IMR-90 (cell line): ENCODE results near the gene RNF145. TPM values are rescaled to one million over a fixed set of nuclear protein-coding genes. Genes with fewer than 3 reads are reported as not detected.
A peak's percentile ranks its signal among the peaks of the same experiment; 100 is the strongest.

Experiments
- ATAC-seq: fragments of 200-7000 bp; cut with Tn5 transposase; 2 replicates; pipeline ENCODE4 v1.9.1; 2020; ENCODE audit warnings: low read depth, mild to moderate bottlenecking, moderate library complexity
- BruUV-seq: library from RNA; stranded (reverse); fragments of 400-500 nt; replicated peaks from 2 replicates; lab custom pipeline; 2021; lab: Mats Ljungman, UMichigan
- CTCF ChIA-PET: fragments of 300-600 bp; formaldehyde crosslinking; extraction: SDS; loops from one replicate; lab custom pipeline; 2021; ENCODE audit warnings: antibody characterized with exemption; lab: Yijun Ruan, JAX
- POLR2A ChIA-PET: fragments of 300-600 bp; sonication (Branson Sonifier 250); formaldehyde crosslinking; loops from one replicate; lab custom pipeline; 2022; ENCODE audit warnings: antibody characterized with exemption; ENCODE audit not compliant: unreplicated experiment; lab: Charles Lee
- DNase-seq: peaks from one replicate; pipeline ENCODE4 v3.0.0; 2013
- H2AFZ ChIP-seq: replicated peaks from 2 replicates; pipeline ENCODE3; 2013; ENCODE audit warnings: low read length, mild to moderate bottlenecking; ENCODE audit not compliant: poor library complexity
- H2AK5ac ChIP-seq: 2 replicates; pipeline ENCODE4 v1.6.1; 2013; ENCODE audit warnings: low read depth, low read length, inconsistent platforms
- H2AK9ac ChIP-seq: replicated peaks from 2 replicates; pipeline ENCODE3; 2013; ENCODE audit warnings: mild to moderate bottlenecking, low read depth, low read length, moderate library complexity; ENCODE audit not compliant: poor library complexity
- H2BK120ac ChIP-seq: 2 replicates; pipeline ENCODE4 v1.6.1; 2013; ENCODE audit warnings: low read depth, low read length, inconsistent platforms
- H2BK15ac ChIP-seq: 3 replicates; pipeline ENCODE4 v1.6.1; 2013; ENCODE audit warnings: low read depth, low read length, inconsistent platforms
- H2BK20ac ChIP-seq: 2 replicates; pipeline ENCODE4 v1.6.1; 2013; ENCODE audit warnings: low read depth, mild to moderate bottlenecking, inconsistent platforms, low read length, moderate library complexity
- H2BK5ac ChIP-seq: 2 replicates; pipeline ENCODE4 v1.6.1; 2013; ENCODE audit warnings: mild to moderate bottlenecking, low read depth, low read length, inconsistent platforms; ENCODE audit not compliant: poor library complexity, severe bottlenecking
- H3K14ac ChIP-seq: replicated peaks from 2 replicates; pipeline ENCODE4 v1.6.1; 2013; ENCODE audit warnings: low read depth, low read length, inconsistent platforms
- H3K18ac ChIP-seq: 2 replicates; pipeline ENCODE4 v1.6.1; 2013; ENCODE audit warnings: low read depth, low read length, control low read depth
- H3K23ac ChIP-seq: 2 replicates; pipeline ENCODE4 v1.6.1; 2013; ENCODE audit warnings: low read depth, low read length, inconsistent platforms
- H3K27ac ChIP-seq: 2 replicates; pipeline ENCODE4 v1.5.1; 2013; ENCODE audit warnings: mild to moderate bottlenecking, control low read depth, low read length; ENCODE audit not compliant: insufficient read depth
- H3K27me3 ChIP-seq: 2 replicates; pipeline ENCODE4 v1.6.1; 2013; ENCODE audit warnings: low read length; ENCODE audit not compliant: control insufficient read depth, insufficient read depth
- H3K36me3 ChIP-seq: 2 replicates; pipeline ENCODE4 v1.6.1; 2013; ENCODE audit warnings: low read length, mixed read lengths; ENCODE audit not compliant: control insufficient read depth, insufficient read depth
- H3K4ac ChIP-seq: 2 replicates; pipeline ENCODE4 v1.6.1; 2013; ENCODE audit warnings: low read depth, low read length, inconsistent platforms
- H3K4me1 ChIP-seq: 2 replicates; pipeline ENCODE4 v1.6.1; 2013; ENCODE audit warnings: low read length, mixed read lengths; ENCODE audit not compliant: control insufficient read depth, insufficient read depth
- H3K4me2 ChIP-seq: 2 replicates; pipeline ENCODE4 v1.6.1; 2013; ENCODE audit warnings: low read depth, mild to moderate bottlenecking, control low read depth, low read length, moderate library complexity
- H3K4me3 ChIP-seq: 2 replicates; pipeline ENCODE4 v1.5.1; 2013; ENCODE audit warnings: low read depth, mild to moderate bottlenecking, control low read depth, low read length, moderate library complexity; ENCODE audit not compliant: insufficient read depth
- H3K56ac ChIP-seq: 2 replicates; pipeline ENCODE4 v1.6.1; 2013; ENCODE audit warnings: low read length, inconsistent platforms; ENCODE audit not compliant: insufficient read depth; ENCODE audit errors: extremely low read depth
- H3K79me1 ChIP-seq, 2 experiments: 2 replicates each; pipeline ENCODE4 v1.6.1; 2013; ENCODE audit warnings: low read length in 2 of 2, inconsistent platforms in 1 of 2, low read depth in 1 of 2
- H3K9ac ChIP-seq: 2 replicates; pipeline ENCODE4 v1.6.1; 2013; ENCODE audit warnings: low read depth, low read length, control low read depth
- H3K9me1 ChIP-seq: 2 replicates; pipeline ENCODE4 v1.6.1; 2013; ENCODE audit warnings: low read length, inconsistent platforms; ENCODE audit not compliant: insufficient read depth
- H3K9me3 ChIP-seq: 2 replicates; pipeline ENCODE4 v1.6.1; 2013; ENCODE audit warnings: low read length; ENCODE audit not compliant: control insufficient read depth, insufficient read depth
- H4K20me1 ChIP-seq: 2 replicates; pipeline ENCODE4 v1.6.1; 2013; ENCODE audit warnings: low read length, inconsistent platforms; ENCODE audit not compliant: insufficient read depth
- H4K5ac ChIP-seq: 2 replicates; pipeline ENCODE4 v1.6.1; 2013; ENCODE audit warnings: mild to moderate bottlenecking, low read depth, low read length, control low read depth
- H4K8ac ChIP-seq, 2 experiments: 2 replicates each; pipeline ENCODE4 v1.6.1; 2013; ENCODE audit warnings: low read depth in 2 of 2, low read length in 2 of 2, control low read depth in 1 of 2, inconsistent platforms in 1 of 2
- H4K91ac ChIP-seq: 2 replicates; pipeline ENCODE4 v1.6.1; 2013; ENCODE audit warnings: low read depth, low read length, inconsistent platforms; ENCODE audit not compliant: insufficient read depth
- ELK1 ChIP-seq: fragments of 150-350 bp; IDR thresholded peaks from 2 replicates; pipeline ENCODE4 v1.6.1; 2016; ENCODE audit warnings: low read depth, mild to moderate bottlenecking, low read length, moderate library complexity, borderline replicate concordance
- USF2 ChIP-seq: fragments of 150-350 bp; IDR thresholded peaks from 2 replicates; pipeline ENCODE4 v1.6.1; 2017; ENCODE audit warnings: mild to moderate bottlenecking, antibody characterized with exemption, low read length, low read depth
- WGBS, 2 experiments: methylation state at CpG; one replicate each; pipeline versions ENCODE4 v1.1.5 to v1.1.7; 2013; ENCODE audit warnings: missing lambda C conversion rate in 2 of 2; ENCODE audit not compliant: insufficient read length in 1 of 2; ENCODE audit errors: extremely low coverage in 2 of 2; 5-methylcytosine and 5-hydroxymethylcytosine counted together
- dilution Hi-C: fragments of 300-500 bp; cut with HindIII; formaldehyde crosslinking; loops from one replicate; pipeline ENCODE4 v1.14.3; 2018; ENCODE audit warnings: low sequenced_read_pairs; ENCODE audit not compliant: unreplicated experiment
- in situ Hi-C: fragments of 300-500 bp; cut with MboI; formaldehyde crosslinking; loops from 3 replicates; pipeline ENCODE4 v1.14.3; 2019; ENCODE audit warnings: low sequenced_read_pairs, inconsistent platforms, mixed read lengths
- intact Hi-C: fragments of 100-400 bp; cut with micrococcal nuclease; formaldehyde crosslinking; loops from 2 replicates; pipeline ENCODE4 v1.10.0; 2022
- polyA plus RNA-seq, 3 experiments: library from polyadenylated mRNA; depleted of rRNA; stranded (reverse); fragments of >200 nt; gene quantifications; 2 replicates each; pipeline ENCODE4 v1.2.3, GENCODE V29; 2012; ENCODE audit warnings: low replicate concordance in 1 of 3
- total RNA-seq: library from RNA; depleted of rRNA; stranded (reverse); fragments of >200 nt; gene quantifications from 2 replicates; pipeline ENCODE4 v1.2.3, GENCODE V29; 2012

The RNF145 gene
- total and polyA plus RNA-seq, 2 of the 4 experiments (the other 2 are of a cell fraction), result 50.0 to 57.0 TPM

GRCh38 chr5:159206818-159207217, 2.5 kb downstream of the RNF145 start (continued):
- no peak for TF ChIP-seq ELK1

- peak overlapping the region; percentile 62; the same call in 1 of the 2 replicates for H3K56ac ChIP-seq
- H3K9ac ChIP-seq, result peak overlapping the region; percentile 99
- H3K23ac ChIP-seq, result peak overlapping the region; percentile 73; the same call in 1 of the 2 replicates
- peak overlapping the region; percentile 90; the same call in 1 of the 2 replicates for H3K18ac ChIP-seq
- in situ Hi-C loops, result loop anchor here (5.0 kb wide), 1 partner anchor 49 kb away; no protein-coding TSS in a partner anchor
- no peak overlapping the region for H2AK9ac ChIP-seq
- H2AK5ac ChIP-seq, result no peak overlapping the region
- H3K9me1 ChIP-seq, result no peaks in the 10 kb centered on the region; the same call in 1 of the 2 replicates
- dilution Hi-C loops, result no loop called here
- no peak overlapping the region for H4K91ac ChIP-seq
- H3K27ac ChIP-seq, result peak overlapping the region; percentile 86; the same call in 1 of the 2 replicates
- ChIA-PET CTCF (interaction anchor here (0.7 to 1.3 kb wide), 3 partner anchors 14 to 49 kb away, joined by 3 to 5 read pairs (median 3); no protein-coding TSS in a partner anchor), POLR2A (interaction anchor here (0.6 to 0.7 kb wide), 2 partner anchors 37 to 710 kb away, joined by 3 to 4 read pairs; no protein-coding TSS in a partner anchor)
- ATAC-seq, result no peak
- H4K5ac ChIP-seq, result no peak overlapping the region
- H2BK20ac ChIP-seq, result no peak overlapping the region
- H3K27me3 ChIP-seq, result no peaks in the 10 kb centered on the region
- peak overlapping the region; percentile 83 for H3K4me3 ChIP-seq
- peak; percentile 7 for DNase-seq
- peaks cover 23% of the 10 kb centered on the region for H4K20me1 ChIP-seq
- no peak overlapping the region for H2BK120ac ChIP-seq
- WGBS, 2 experiments, result no CpG with 5 or more reads among the region's 2 CpGs
- H3K9me3 ChIP-seq, result no peaks in the 10 kb centered on the region
- peaks cover 11% of the 10 kb centered on the region; the same call in 1 of the 2 replicates for H3K4me1 ChIP-seq
- no peak overlapping the region; a peak in 2 of 4 replicates for H4K8ac ChIP-seq
- peaks cover 8% of the 10 kb centered on the region for H3K36me3 ChIP-seq
- peaks cover 10 to 11% of the 10 kb centered on the region in 2 experiments; a peak in 3 of 4 replicates for H3K79me1 ChIP-seq
- H2AFZ ChIP-seq, result no peak overlapping the region
- BruUV-seq, result no TSS peak
- H2BK15ac ChIP-seq, result no peak overlapping the region
- intact Hi-C loops, result loop anchor here (2.0 to 10.0 kb wide), 2 partner anchors 22 to 768 kb away; no protein-coding TSS in a partner anchor
- H3K4me2 ChIP-seq, result peak overlapping the region; percentile 85
- peak overlapping the region; percentile 79 for H2BK5ac ChIP-seq
- no peak overlapping the region; the same call in 1 of the 2 replicates for H3K4ac ChIP-seq
- no peak for TF ChIP-seq USF2
- peak overlapping the region; percentile 64; the same call in 1 of the 2 replicates for H3K14ac ChIP-seq
These were observed 3.0 kb downstream of the RNF145 start for GRCh38 chr5:159206368-159206767.
